ENCODE measurements around the gene MTG1.

The MTG1 gene

GRCh38 chr10:133455196-133455595, 61.2 kb downstream of the MTG1 start:
- Histone ChIP-seq H3K27me3 (ENCODE audit: control insufficient read depth in 1 of 2, insufficient read depth in 2 of 2, low read length in 2 of 2) (no peaks in the 10 kb centered on the region), H3K4me1 (ENCODE audit: control insufficient read depth, insufficient read depth, low read length) (no peaks in the 10 kb centered on the region), H3K27ac (ENCODE audit: low read length) (no peak overlapping the region), H3K36me3 (ENCODE audit: control insufficient read depth in 2 of 2, insufficient read depth in 2 of 2, low read length in 2 of 2) (no peaks in the 10 kb centered on the region), H3K4me3 (ENCODE audit: low read length in 2 of 2) (no peak overlapping the region), H3K9ac (ENCODE audit: low read length in 2 of 2) (no peak overlapping the region), H3K9me3 (ENCODE audit: control insufficient read depth in 2 of 2, low read length in 2 of 2) (no peaks in the 10 kb centered on the region)

DNA sequence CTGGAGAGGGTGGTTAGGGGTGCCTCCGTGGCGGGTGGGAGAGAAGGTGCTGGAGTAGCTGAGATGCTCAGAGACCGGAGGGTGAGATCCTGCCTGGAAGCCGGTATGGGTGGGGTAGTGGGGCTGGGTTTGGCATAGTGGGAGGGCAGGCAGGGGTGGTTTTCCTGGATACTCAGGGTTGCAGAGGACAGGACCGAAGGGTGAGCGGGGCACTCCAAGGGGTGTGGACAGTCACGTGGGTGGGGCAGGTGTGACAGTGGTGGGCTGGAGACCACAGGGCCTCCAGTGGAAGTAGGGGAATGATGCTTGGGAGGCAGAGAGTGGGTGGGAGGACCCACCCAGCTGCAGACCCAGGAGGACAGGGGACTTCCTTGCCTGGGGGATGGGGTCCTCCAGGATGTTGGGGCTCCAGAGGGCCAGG, 61.7 kb downstream of the MTG1 start:
- Histone ChIP-seq H3K9ac (ENCODE audit: low read length in 2 of 2) (no peak overlapping the region), H3K9me3 (ENCODE audit: control insufficient read depth in 2 of 2, low read length in 2 of 2) (no peaks in the 10 kb centered on the region), H3K27me3 (ENCODE audit: control insufficient read depth in 1 of 2, insufficient read depth in 2 of 2, low read length in 2 of 2) (no peaks in the 10 kb centered on the region), H3K4me1 (ENCODE audit: control insufficient read depth, insufficient read depth, low read length) (no peaks in the 10 kb centered on the region), H3K4me3 (ENCODE audit: low read length in 2 of 2) (no peak overlapping the region), H3K27ac (ENCODE audit: low read length) (no peak overlapping the region), H3K36me3 (ENCODE audit: control insufficient read depth in 2 of 2, insufficient read depth in 2 of 2, low read length in 2 of 2) (no peaks in the 10 kb centered on the region)

DNA sequence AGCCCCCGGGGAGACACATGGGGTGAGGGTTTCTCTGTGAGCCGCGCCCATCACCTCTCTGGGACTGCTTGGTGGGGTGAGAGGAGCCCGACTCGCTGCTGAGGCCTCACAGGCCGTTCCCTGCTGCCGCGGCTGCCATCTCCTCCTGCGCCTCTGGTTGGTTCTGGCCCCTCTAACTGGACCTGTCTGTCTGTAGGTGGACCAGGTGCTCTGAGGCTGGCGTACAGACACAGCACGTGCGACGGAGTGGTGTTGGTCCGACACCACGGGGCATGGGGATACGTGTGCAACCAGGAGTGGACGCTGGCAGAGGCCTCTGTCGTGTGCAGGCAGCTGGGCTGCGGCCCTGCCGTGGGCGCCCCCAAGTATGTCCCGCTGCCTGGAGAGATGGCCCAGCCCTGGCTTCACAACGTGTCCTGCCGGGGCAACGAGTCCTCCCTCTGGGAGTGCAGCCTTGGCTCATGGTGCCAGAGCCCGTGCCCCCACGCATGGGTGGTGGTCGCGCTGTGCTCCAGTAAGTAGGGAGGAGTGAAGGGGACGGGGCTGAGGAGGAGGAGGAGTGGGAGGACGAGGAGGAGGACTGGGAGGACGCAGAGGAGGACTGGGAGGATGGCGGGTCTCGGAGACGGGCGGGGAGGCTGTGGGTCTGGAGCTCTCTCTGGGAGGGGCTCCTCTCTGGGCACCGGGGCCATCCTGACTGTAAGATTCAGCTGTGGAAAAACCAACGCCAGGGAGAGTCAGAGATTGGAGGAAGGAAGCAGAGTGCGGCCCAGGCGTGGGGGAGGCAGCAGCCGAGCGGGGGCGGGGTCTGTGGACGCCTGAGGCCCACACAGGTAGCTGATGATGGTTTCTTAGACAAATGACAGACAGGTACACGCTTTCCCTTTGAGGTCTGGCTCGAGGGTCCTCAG, 62.3 kb downstream of the MTG1 start:
- no peak overlapping the region for H3K4me3 ChIP-seq (ENCODE audit: low read length in 2 of 2)
- H3K36me3 ChIP-seq (ENCODE audit: control insufficient read depth in 2 of 2, insufficient read depth in 2 of 2, low read length in 2 of 2) = no peaks in the 10 kb centered on the region
- H3K9ac ChIP-seq (ENCODE audit: low read length in 2 of 2) = no peak overlapping the region
- no peak overlapping the region for H3K27ac ChIP-seq (ENCODE audit: low read length)
- H3K27me3 ChIP-seq (ENCODE audit: control insufficient read depth in 1 of 2, insufficient read depth in 2 of 2, low read length in 2 of 2) = no peaks in the 10 kb centered on the region
- H3K9me3 ChIP-seq (ENCODE audit: control insufficient read depth in 2 of 2, low read length in 2 of 2) = no peaks in the 10 kb centered on the region
- H3K4me1 ChIP-seq (ENCODE audit: control insufficient read depth, insufficient read depth, low read length) = no peaks in the 10 kb centered on the region

DNA sequence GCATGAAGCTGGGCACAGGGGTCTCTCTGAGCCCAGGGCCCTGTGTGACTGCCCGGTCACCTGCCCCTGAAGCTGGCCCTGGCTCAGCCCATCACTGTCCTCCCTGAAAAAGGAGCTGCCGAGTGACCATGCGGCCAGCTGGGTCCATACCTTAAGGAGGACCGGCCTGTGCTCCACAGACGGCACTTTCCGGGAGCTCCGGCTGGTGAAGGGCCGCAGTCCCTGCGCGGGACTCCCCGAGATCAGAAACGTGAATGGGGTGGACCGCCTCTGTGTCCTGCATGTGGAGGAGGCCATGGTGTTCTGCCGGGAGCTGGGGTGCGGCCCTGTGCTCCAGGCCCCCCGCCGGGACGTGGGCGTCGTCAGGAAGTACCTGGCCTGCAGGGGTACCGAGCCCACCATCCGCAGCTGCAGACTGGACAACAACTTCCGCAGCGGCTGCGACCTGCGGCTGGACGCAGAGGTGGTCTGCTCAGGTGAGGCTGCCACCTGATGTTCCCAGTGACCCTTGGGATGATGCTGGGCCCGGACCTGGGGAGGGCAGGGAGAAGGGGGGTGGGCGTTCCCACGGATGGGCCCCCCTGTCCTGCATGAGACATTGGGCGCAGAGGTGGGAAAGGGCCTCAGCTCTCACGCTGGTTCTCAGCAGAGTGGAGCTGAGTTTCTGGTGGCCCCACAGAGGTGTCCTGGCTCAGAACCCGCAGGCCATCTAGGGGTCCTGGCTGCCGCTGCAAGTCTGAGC, 63.3 kb downstream of the MTG1 start:
- H3K27ac ChIP-seq (ENCODE audit: low read length) = no peak overlapping the region
- H3K9ac ChIP-seq (ENCODE audit: low read length in 2 of 2) = no peak overlapping the region

GRCh38 chr10:133458021-133458709, 64.2 kb downstream of the MTG1 start:
- H3K4me3 ChIP-seq (ENCODE audit: low read length in 2 of 2) = no peak overlapping the region
- no peaks in the 10 kb centered on the region for H3K27me3 ChIP-seq (ENCODE audit: control insufficient read depth in 1 of 2, insufficient read depth in 2 of 2, low read length in 2 of 2)
- no peak overlapping the region for H3K27ac ChIP-seq (ENCODE audit: low read length)
- H3K9ac ChIP-seq (ENCODE audit: low read length in 2 of 2) = no peak overlapping the region
- no peaks in the 10 kb centered on the region for H3K9me3 ChIP-seq (ENCODE audit: control insufficient read depth in 2 of 2, low read length in 2 of 2)
- no peaks in the 10 kb centered on the region for H3K4me1 ChIP-seq (ENCODE audit: control insufficient read depth, insufficient read depth, low read length)
- H3K36me3 ChIP-seq (ENCODE audit: control insufficient read depth in 2 of 2, insufficient read depth in 2 of 2, low read length in 2 of 2) = no peaks in the 10 kb centered on the region

More for the DNA sequence above, 63.3 kb downstream of the MTG1 start:
- Histone ChIP-seq H3K27me3 (ENCODE audit: control insufficient read depth in 1 of 2, insufficient read depth in 2 of 2, low read length in 2 of 2) (no peaks in the 10 kb centered on the region), H3K9me3 (ENCODE audit: control insufficient read depth in 2 of 2, low read length in 2 of 2) (no peaks in the 10 kb centered on the region), H3K4me3 (ENCODE audit: low read length in 2 of 2) (no peak overlapping the region), H3K36me3 (ENCODE audit: control insufficient read depth in 2 of 2, insufficient read depth in 2 of 2, low read length in 2 of 2) (no peaks in the 10 kb centered on the region), H3K4me1 (ENCODE audit: control insufficient read depth, insufficient read depth, low read length) (no peaks in the 10 kb centered on the region)

DNA sequence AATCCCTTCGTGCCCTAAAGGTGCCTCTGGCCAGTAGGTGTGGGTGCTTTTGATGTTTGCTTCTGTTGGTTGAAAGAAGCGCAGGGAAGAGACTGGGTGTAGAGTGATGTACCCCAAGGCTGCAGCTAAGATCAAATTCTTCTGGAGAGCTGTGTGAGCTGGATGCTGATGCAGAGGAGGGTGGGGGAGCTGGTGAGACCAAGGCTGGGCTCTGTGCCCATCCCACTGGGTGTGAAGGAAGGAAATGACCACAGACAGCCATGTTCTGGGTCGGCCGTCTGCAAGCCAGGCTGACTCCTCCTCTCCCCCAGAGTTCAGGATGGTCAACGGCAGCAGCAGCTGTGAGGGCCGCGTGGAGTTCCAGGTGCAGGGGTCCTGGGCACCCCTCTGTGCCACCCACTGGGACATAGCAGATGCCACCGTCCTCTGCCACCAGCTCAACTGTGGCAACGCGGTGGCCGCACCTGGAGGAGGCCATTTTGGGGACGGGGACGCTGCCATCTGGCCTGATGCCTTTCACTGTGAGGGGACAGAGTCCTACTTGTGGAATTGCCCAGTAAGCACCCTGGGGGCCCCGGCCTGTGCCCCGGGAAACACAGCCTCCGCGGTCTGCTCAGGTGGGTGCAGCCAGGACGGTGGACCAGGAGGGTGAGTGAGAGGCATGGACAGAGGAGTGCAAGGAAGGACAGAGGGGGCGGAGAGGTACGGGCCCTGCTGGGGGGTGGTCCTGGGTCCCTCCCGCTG, 64.9 kb downstream of the MTG1 start:
- Histone ChIP-seq H3K36me3 (ENCODE audit: control insufficient read depth in 2 of 2, insufficient read depth in 2 of 2, low read length in 2 of 2) (no peaks in the 10 kb centered on the region), H3K9me3 (ENCODE audit: control insufficient read depth in 2 of 2, low read length in 2 of 2) (no peaks in the 10 kb centered on the region), H3K9ac (ENCODE audit: low read length in 2 of 2) (no peak overlapping the region), H3K27ac (ENCODE audit: low read length) (no peak overlapping the region), H3K27me3 (ENCODE audit: control insufficient read depth in 1 of 2, insufficient read depth in 2 of 2, low read length in 2 of 2) (no peaks in the 10 kb centered on the region), H3K4me3 (ENCODE audit: low read length in 2 of 2) (no peak overlapping the region), H3K4me1 (ENCODE audit: control insufficient read depth, insufficient read depth, low read length) (no peaks in the 10 kb centered on the region)

GRCh38 chr10:133459454-133460207, 65.7 kb downstream of the MTG1 start:
- H3K4me3 ChIP-seq (ENCODE audit: low read length in 2 of 2) = no peak overlapping the region

DNA sequence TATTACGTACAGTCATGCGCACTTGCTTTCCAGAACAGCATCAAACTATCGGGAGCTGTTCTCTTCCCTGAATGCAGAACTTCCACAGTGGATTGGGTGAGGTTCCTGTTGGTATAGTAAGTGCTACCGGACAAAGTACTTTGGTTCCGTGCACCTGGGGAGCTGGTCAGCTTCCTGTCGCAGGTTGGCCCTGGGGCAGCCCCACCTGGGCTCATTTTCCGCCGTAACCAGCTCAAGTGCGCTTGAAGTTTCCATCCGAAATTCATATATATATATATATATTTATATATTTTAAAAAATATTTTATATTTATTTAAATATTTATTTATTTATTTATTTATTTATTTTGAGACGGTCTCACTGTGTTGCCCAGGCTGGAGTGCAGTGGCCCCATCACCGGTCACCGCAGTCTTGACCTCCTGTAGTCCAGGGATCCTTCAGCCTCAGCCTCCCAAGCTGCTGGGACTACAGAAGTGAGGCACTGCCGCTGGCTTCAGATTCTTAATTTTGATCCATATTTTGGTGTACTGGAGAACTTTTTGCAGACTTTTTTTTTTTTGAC, 66.3 kb downstream of the MTG1 start:
- no peaks in the 10 kb centered on the region for H3K9me3 ChIP-seq (ENCODE audit: control insufficient read depth in 2 of 2, low read length in 2 of 2)
- H3K36me3 ChIP-seq (ENCODE audit: control insufficient read depth in 2 of 2, insufficient read depth in 2 of 2, low read length in 2 of 2) = no peaks in the 10 kb centered on the region
- no peaks in the 10 kb centered on the region for H3K27me3 ChIP-seq (ENCODE audit: control insufficient read depth in 1 of 2, insufficient read depth in 2 of 2, low read length in 2 of 2)
- H3K9ac ChIP-seq (ENCODE audit: low read length in 2 of 2) = no peak overlapping the region
- no peak overlapping the region for H3K4me3 ChIP-seq (ENCODE audit: low read length in 2 of 2)
- no peaks in the 10 kb centered on the region for H3K4me1 ChIP-seq (ENCODE audit: control insufficient read depth, insufficient read depth, low read length)
- no peak overlapping the region for H3K27ac ChIP-seq (ENCODE audit: low read length)

More at GRCh38 chr10:133459454-133460207, 65.7 kb downstream of the MTG1 start:
- H3K9me3 ChIP-seq (ENCODE audit: control insufficient read depth in 2 of 2, low read length in 2 of 2) = no peaks in the 10 kb centered on the region
- no peak overlapping the region for H3K27ac ChIP-seq (ENCODE audit: low read length)
- no peaks in the 10 kb centered on the region for H3K4me1 ChIP-seq (ENCODE audit: control insufficient read depth, insufficient read depth, low read length)
- no peaks in the 10 kb centered on the region for H3K36me3 ChIP-seq (ENCODE audit: control insufficient read depth in 2 of 2, insufficient read depth in 2 of 2, low read length in 2 of 2)
- no peaks in the 10 kb centered on the region for H3K27me3 ChIP-seq (ENCODE audit: control insufficient read depth in 1 of 2, insufficient read depth in 2 of 2, low read length in 2 of 2)
- no peak overlapping the region for H3K9ac ChIP-seq (ENCODE audit: low read length in 2 of 2)

- H3K36me3 ChIP-seq (ENCODE audit: control insufficient read depth in 2 of 2, insufficient read depth in 2 of 2, low read length in 2 of 2) = no peaks in the 10 kb centered on the region
Measured at GRCh38 chr10:133461027-133461426, 67.1 kb downstream of the MTG1 start.

More at GRCh38 chr10:133461027-133461426, 67.1 kb downstream of the MTG1 start:
- H3K9ac ChIP-seq (ENCODE audit: low read length in 2 of 2) = no peak overlapping the region
- H3K27me3 ChIP-seq (ENCODE audit: control insufficient read depth in 1 of 2, insufficient read depth in 2 of 2, low read length in 2 of 2) = no peaks in the 10 kb centered on the region
- H3K4me1 ChIP-seq (ENCODE audit: control insufficient read depth, insufficient read depth, low read length) = no peaks in the 10 kb centered on the region
- no peak overlapping the region for H3K4me3 ChIP-seq (ENCODE audit: low read length in 2 of 2)
- H3K9me3 ChIP-seq (ENCODE audit: control insufficient read depth in 2 of 2, low read length in 2 of 2) = no peaks in the 10 kb centered on the region
- H3K27ac ChIP-seq (ENCODE audit: low read length) = no peak overlapping the region

All from stomach smooth muscle (tissue), 2 donors.